Left renal pelvis (tissue), 4 donors: ENCODE measurements around the gene TECPR2. TPM values are rescaled to one million over a fixed set of nuclear protein-coding genes. Genes with fewer than 3 reads are reported as not detected.
"Not testable (repeated sequence)": the region's sequence is repeated elsewhere in the genome, so short reads cannot be mapped to it uniquely, and the experiment has no call there.

Experiments used
- DNase-seq, 4 donors: peaks; one replicate each; pipeline ENCODE4 v3.0.0-alpha.2; 2013; ENCODE audit warnings: low read depth in 4 of 4, low spot score in 3 of 4
- polyA plus RNA-seq, 4 donors: library from polyadenylated mRNA; unstranded; fragments of 120-200 nt; gene quantifications; one replicate each; pipeline ENCODE4 v1.2.1, GENCODE V29; 2013; ENCODE audit not compliant: insufficient read length in 4 of 4

The TECPR2 gene
- polyA plus RNA-seq, 4 donors, result 15.0 to 18.7 (median 17.2) TPM

GRCh38 chr14:102333795-102334705 lies 28.7 kb upstream of the TECPR2 start:
- no peak for DNase-seq

- no peak for DNase-seq
Measured at GRCh38 chr14:102335163-102335562, 27.6 kb upstream of the TECPR2 start.

- no peak for DNase-seq
Measured at GRCh38 chr14:102338724-102339123, 24.0 kb upstream of the TECPR2 start.

GRCh38 chr14:102341566-102341965 lies 21.2 kb upstream of the TECPR2 start:
- no peak for DNase-seq

- DNase-seq, result no peak
Measured at GRCh38 chr14:102342238-102342637, 20.5 kb upstream of the TECPR2 start.

GRCh38 chr14:102344084-102344483 lies 18.7 kb upstream of the TECPR2 start:
- DNase-seq, result no peak

GRCh38 chr14:102344485-102344884 lies 18.3 kb upstream of the TECPR2 start:
- no peak for DNase-seq

GRCh38 chr14:102345232-102345631 lies 17.5 kb upstream of the TECPR2 start:
- no peak for DNase-seq

- no peak for DNase-seq
Measured at GRCh38 chr14:102346645-102347044, 16.1 kb upstream of the TECPR2 start.

GRCh38 chr14:102348376-102348775 lies 14.4 kb upstream of the TECPR2 start:
- no peak for DNase-seq

- DNase-seq, result no peak
Measured at GRCh38 chr14:102351023-102351422, 11.7 kb upstream of the TECPR2 start.

GRCh38 chr14:102351593-102351992 lies 11.1 kb upstream of the TECPR2 start:
- DNase-seq, result not testable (repeated sequence)

GRCh38 chr14:102352213-102352612 lies 10.5 kb upstream of the TECPR2 start:
- no peak for DNase-seq

GRCh38 chr14:102353126-102353619 lies 9.6 kb upstream of the TECPR2 start:
- DNase-seq, result no peak

GRCh38 chr14:102356280-102356679 lies 6.5 kb upstream of the TECPR2 start:
- DNase-seq, result no peak

GRCh38 chr14:102359341-102359740 lies 3.4 kb upstream of the TECPR2 start:
- DNase-seq, result no peak

GRCh38 chr14:102360388-102360787 lies 2.4 kb upstream of the TECPR2 start:
- no peak for DNase-seq

GRCh38 chr14:102362084-102362483 lies 657 bp upstream of the TECPR2 start:
- no peak for DNase-seq

- DNase-seq, result peak in 1 of 4 donors; percentile 4
Measured at GRCh38 chr14:102363182-102363943, 622 bp downstream of the TECPR2 start.

GRCh38 chr14:102370305-102370809 lies 7.6 kb downstream of the TECPR2 start:
- no peak for DNase-seq

- no peak for DNase-seq
Measured at GRCh38 chr14:102371361-102371760, 8.6 kb downstream of the TECPR2 start.
